Measurements from ENCODE around the gene ANKS1B. TPM values are rescaled to one million over a fixed set of nuclear protein-coding genes. Genes with fewer than 3 reads are reported as not detected.

ANKS1B gene
- total and polyA plus RNA-seq, 10 of the 15 experiments (the other 5 are each of a cell fraction or from before 2014, with no cell fraction given), result 0.16 to 1.3 (median 0.82) TPM; not detected in 7

GRCh38 chr12:99282624-99283023 is 702.1 kb downstream of the ANKS1B start (continued):
- peak; percentile 47 for TF ChIP-seq SKIL (IDR thresholded peaks at IDR 0.05; ENCODE audit: low read depth, poor library complexity, severe bottlenecking)
- TF ChIP-seq JUNB (IDR thresholded peaks at IDR 0.05), result peak; percentile 34
- TF ChIP-seq CEBPB (IDR thresholded peaks at IDR 0.05; ENCODE audit: borderline replicate concordance in 1 of 2, low read depth in 2 of 2, low read length in 2 of 2), result no peak
- TF ChIP-seq IKZF2 (IDR thresholded peaks at IDR 0.05), result peak in 1 of 2 experiments; percentile 12; a peak in 1 of 4 replicates
- TF ChIP-seq ELK1 (IDR thresholded peaks at IDR 0.05; ENCODE audit: low read depth, low read length), result no peak
- no peak for TF ChIP-seq CHD4 (IDR thresholded peaks at IDR 0.05)
- TF ChIP-seq FOXK2 (IDR thresholded peaks at IDR 0.05), result no peak
- no peak for TF ChIP-seq HSF1 (IDR thresholded peaks at IDR 0.05; ENCODE audit: low read depth, low read length)
- TF ChIP-seq NR2F1 (conservative IDR thresholded peaks at IDR 0.05), result peak; percentile 83
- no peak for TF ChIP-seq HDGF (IDR thresholded peaks at IDR 0.05)
- TF ChIP-seq BRCA1 (IDR thresholded peaks at IDR 0.05; ENCODE audit: low read depth, low read length), result no peak
- no peak for TF ChIP-seq ESRRA (IDR thresholded peaks at IDR 0.05; ENCODE audit: low read length)
- no peak for TF ChIP-seq SRF (IDR thresholded peaks at IDR 0.05; ENCODE audit: low read depth in 2 of 2, low read length in 2 of 2)
- TF ChIP-seq IKZF1 (conservative IDR thresholded peaks at IDR 0.05), result peak; percentile 58; the same call in 1 of the 2 replicates
- no peak for TF ChIP-seq DPF2 (IDR thresholded peaks at IDR 0.05)
- no peak for TF ChIP-seq BCL11A (IDR thresholded peaks at IDR 0.05; ENCODE audit: low read depth, low read length)
- TF ChIP-seq IRF3 (IDR thresholded peaks at IDR 0.05), result no peak
